Omental fat pad (tissue), 4 donors: ENCODE results near the gene LMX1A. TPM values are rescaled to one million over a fixed set of nuclear protein-coding genes. Genes with fewer than 3 reads are reported as not detected.

Source experiments
- ATAC-seq: fragments of 150-250 bp; one replicate; pipeline ENCODE4 v1.9.1; 2016; ENCODE audit warnings: mild to moderate bottlenecking, moderate library complexity; ENCODE audit not compliant: low FRiP score
- DNase-seq: peaks from one replicate; pipeline ENCODE4 v3.0.0-alpha.2; 2019; ENCODE audit warnings: low spot score
- total RNA-seq, 4 donors: library from RNA; depleted of rRNA; stranded (reverse); fragments of >200 nt; gene quantifications; one replicate each; pipeline ENCODE4 v1.1.0, GENCODE V29; 2016
- TF ChIP-seq, protein P1 (sequence below), 3 donors: fragments of 450-650 bp; IDR thresholded peaks; one replicate each; pipeline ENCODE4 v1.5.1; 2016 to 2017; ENCODE audit warnings: antibody characterized with exemption in 3 of 3, mild to moderate bottlenecking in 3 of 3, moderate library complexity in 2 of 3

LMX1A gene
- total RNA-seq, 4 donors from 2014 or later, result 2.0 TPM; not detected in 3

DNA sequence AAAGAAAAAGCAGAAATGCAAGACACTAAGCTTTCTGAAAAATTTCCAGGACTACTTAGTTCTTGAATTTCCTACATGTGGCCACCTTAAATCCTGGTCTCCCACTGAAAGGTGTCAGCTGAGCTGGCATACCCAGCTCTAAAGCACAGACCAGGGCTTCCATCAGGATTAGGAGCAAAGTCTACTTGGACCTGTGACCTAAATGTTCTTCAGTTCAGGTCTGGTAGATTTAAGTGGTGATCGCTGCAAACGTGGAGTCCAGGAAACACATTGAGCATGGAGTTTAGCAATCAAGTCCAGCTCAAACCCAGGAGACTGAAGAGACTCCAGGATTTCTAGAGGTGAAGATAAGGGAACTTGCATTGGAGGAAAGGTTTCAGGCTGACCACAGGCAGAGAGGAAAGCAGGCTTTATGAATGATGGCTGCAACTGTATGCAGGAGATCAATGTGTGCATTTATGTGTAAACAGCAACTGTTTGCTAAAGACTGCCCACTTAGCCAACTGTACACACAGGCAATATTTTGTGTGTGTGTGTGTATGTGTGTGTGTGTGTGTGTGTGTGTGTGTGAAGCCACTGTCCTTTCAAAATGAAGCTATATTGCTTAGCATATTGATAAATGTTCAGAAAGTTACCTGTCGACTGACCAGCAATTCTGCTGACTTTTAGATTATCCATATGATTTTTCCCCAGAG is 75.2 kb downstream of the LMX1A start:
- no peak for ATAC-seq
- TF ChIP-seq, protein P1, sequence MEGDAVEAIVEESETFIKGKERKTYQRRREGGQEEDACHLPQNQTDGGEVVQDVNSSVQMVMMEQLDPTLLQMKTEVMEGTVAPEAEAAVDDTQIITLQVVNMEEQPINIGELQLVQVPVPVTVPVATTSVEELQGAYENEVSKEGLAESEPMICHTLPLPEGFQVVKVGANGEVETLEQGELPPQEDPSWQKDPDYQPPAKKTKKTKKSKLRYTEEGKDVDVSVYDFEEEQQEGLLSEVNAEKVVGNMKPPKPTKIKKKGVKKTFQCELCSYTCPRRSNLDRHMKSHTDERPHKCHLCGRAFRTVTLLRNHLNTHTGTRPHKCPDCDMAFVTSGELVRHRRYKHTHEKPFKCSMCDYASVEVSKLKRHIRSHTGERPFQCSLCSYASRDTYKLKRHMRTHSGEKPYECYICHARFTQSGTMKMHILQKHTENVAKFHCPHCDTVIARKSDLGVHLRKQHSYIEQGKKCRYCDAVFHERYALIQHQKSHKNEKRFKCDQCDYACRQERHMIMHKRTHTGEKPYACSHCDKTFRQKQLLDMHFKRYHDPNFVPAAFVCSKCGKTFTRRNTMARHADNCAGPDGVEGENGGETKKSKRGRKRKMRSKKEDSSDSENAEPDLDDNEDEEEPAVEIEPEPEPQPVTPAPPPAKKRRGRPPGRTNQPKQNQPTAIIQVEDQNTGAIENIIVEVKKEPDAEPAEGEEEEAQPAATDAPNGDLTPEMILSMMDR (IDR thresholded peaks at IDR 0.05), result no peak
- no peak for DNase-seq

DNA sequence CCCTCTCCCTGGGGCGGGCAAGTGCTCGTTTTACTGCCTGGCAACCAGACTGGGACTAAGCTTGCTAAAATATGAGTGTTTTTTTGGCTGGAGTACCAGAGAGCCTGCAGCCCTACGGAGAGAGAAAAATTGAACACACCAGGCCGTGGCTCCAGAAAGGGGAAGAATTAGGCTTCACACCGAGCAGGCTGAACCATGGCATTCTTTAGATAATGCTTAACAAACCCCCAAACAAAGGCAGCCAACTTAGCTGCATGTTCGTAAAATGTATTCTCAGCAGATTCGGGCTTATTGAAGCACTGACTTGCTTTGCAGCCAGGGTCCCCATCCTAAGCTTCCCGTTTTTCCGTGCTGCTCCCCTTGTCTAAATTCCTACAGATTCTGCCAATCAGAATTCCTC is 76.6 kb downstream of the LMX1A start:
- no peak for ATAC-seq
- TF ChIP-seq, protein P1 (IDR thresholded peaks at IDR 0.05), result no peak
- DNase-seq, result no peak

DNA sequence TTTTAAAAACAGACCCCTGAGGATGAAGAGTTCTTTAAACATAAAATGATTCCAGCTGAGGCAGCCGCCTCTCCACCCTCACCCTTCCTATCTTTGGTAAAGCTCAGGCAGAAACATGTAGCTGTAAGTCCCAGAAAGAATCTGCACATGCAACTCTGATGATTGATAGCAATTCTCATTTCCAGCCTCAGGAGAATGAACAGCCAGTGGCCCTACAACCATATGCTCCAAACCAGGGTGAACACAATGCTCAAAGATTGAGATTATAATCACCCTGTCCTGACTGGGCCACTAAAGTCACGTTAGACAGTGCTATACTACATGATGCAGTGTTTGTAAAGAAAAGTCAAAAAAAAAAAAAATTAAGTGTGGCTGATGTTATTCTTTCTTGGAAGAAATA is 80.2 kb downstream of the LMX1A start:
- TF ChIP-seq, protein P1 (IDR thresholded peaks at IDR 0.05), result no peak
- no peak for ATAC-seq

DNA sequence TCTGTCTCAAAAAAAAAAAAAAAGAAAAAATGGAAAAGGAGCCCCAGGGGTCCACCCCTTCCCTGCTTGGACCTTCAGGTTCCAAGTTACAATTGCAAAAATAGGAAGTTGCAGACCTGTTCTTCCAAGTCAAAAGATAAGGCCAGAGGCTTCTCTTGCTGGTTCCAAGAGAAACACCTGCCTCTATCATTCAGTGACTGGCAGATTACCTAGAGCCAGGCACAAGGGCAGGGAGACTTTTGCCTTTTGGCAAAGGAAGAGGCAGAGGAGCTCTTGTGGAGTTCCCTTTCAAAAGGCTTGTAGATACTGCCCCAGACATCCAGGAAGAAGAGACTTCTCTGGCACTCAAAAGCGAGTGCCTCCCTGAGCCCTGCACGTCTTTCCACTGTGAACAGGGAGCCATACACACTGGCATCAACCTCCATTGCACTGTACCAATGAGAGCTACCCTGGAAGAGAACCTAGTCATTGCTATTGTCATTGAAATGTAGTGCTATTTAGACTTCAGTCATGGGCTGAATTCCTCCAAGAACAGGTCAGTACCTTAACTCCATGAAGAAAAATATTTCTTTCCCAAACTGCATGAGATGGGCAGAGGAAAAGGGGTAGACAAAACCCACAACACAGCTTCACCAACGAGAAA is 91.2 kb downstream of the LMX1A start:
- TF ChIP-seq, protein P1 (IDR thresholded peaks at IDR 0.05), result no peak
- no peak for ATAC-seq
- DNase-seq, result no peak

More for the DNA sequence above, 80.2 kb downstream of the LMX1A start:
- no peak for DNase-seq

DNA sequence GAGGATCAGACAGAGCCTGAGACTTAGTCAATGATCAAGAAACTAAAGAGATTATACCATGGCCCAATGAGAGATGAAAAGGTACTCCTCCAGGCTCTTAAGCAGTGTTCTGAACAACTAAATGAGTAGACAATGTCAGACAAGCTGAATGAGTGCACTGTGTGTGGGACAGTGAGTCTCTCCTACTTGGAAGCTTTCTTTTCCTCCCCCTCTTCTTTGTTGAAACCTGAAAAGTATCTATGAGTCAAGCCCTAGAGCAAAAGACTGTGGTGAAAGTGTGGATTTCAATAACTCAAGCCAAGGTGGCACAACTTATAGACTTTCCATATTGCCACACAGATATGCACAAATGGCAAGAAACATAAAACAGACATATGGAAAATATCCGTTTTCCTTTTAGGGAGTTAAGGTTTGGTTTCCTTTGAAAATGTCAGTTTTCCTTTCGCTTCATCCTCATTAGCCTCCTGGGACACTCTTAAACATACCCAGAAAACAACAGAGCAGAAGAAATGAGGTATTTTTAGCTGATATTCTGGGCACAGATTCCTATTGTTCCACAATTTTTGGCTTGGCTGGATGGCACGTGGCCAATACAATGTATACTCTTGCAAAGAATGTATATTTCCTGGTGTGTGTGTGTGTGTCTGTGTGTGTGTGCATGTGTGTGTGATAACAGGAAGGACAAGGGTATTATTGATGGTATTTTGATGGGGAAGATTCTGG is 96.6 kb downstream of the LMX1A start:
- ATAC-seq (no peak), DNase-seq (no peak)
- TF ChIP-seq, protein P1 (IDR thresholded peaks at IDR 0.05), result no peak

DNA sequence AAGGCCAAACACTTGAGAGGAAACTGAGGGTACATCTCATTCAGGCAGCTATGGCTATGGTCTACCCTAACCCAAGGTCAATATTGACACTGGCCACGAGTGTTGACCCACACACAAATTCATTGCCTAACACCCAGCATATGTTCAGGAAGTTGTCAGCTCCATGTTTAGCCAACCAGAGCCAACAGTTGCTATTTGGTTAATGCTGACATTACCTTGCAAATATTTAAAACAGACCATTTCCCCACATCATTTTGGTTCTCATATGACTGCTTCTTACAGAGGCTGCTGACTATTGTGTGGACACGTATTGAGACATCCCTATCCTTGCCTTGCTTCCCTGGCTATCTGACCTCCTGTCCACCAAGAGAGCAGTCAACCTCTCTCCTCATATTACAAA is 97.3 kb downstream of the LMX1A start:
- no peak for ATAC-seq
- DNase-seq, result no peak
- TF ChIP-seq, protein P1 (IDR thresholded peaks at IDR 0.05), result no peak
